Testis (tissue), 3 donors: Measurements from ENCODE around the gene CRYBB1. TPM values are rescaled to one million over a fixed set of nuclear protein-coding genes. Genes with fewer than 3 reads are reported as not detected.
"Not testable (repeated sequence)": the region's sequence is repeated elsewhere in the genome, so short reads cannot be mapped to it uniquely, and the experiment has no call there.

Experiments used
- DNase-seq: peaks from one replicate; pipeline ENCODE4 v3.0.0-alpha.2; 2019
- H3K27ac ChIP-seq, 2 donors: fragments of 200-600 bp; sonication (generic); one replicate each; pipeline ENCODE4 v1.5.1; 2019
- H3K27me3 ChIP-seq: fragments of 200-600 bp; sonication (generic); one replicate; pipeline ENCODE4 v1.5.1; 2019
- H3K36me3 ChIP-seq: fragments of 200-600 bp; sonication (generic); one replicate; pipeline ENCODE4 v1.5.1; 2017; ENCODE audit warnings: low read depth; ENCODE audit errors: missing control alignments
- H3K4me1 ChIP-seq: fragments of 200-600 bp; sonication (generic); one replicate; pipeline ENCODE4 v1.5.1; 2019
- H3K4me3 ChIP-seq, 2 donors: fragments of 200-600 bp; sonication (generic); one replicate each; pipeline ENCODE4 v1.5.1; 2017 to 2019
- H3K9me3 ChIP-seq: fragments of 200-600 bp; sonication (generic); one replicate; pipeline ENCODE4 v1.5.1; 2017
- POLR2A ChIP-seq: fragments of 450-650 bp; IDR thresholded peaks from one replicate; pipeline ENCODE4 v1.6.1; 2017; ENCODE audit warnings: antibody characterized with exemption, mild to moderate bottlenecking, moderate library complexity
- WGBS, 2 donors: methylation state at CpG; one replicate each; pipeline ENCODE4 v1.1.5; 2018; 5-methylcytosine and 5-hydroxymethylcytosine counted together
- intact Hi-C: fragments of 100-400 bp; cut with DNase I; formaldehyde crosslinking; loops from one replicate; pipeline ENCODE4 v1.15.1; 2023; ENCODE audit warnings: low total_unique reads
- polyA plus RNA-seq: library from polyadenylated mRNA; stranded (reverse); fragments of 350-450 nt; fragmentation: Illumina TruSeq; extraction: RNeasy Lipid Tissue Mini Kit (QIAGEN cat#74804); gene quantifications from one replicate; pipeline ENCODE4 v1.2.3, GENCODE V29; 2014; ENCODE audit warnings: low read depth, low replicate concordance; ENCODE audit not compliant: insufficient read depth
- total RNA-seq, 2 donors: library from RNA; depleted of rRNA; stranded (reverse); fragments of >200 nt; gene quantifications; one replicate each; pipeline ENCODE4 v1.2.3, GENCODE V29; 2016
- TF ChIP-seq, protein P1 (sequence below), 3 experiments: fragments of 450-650 bp in 2 of 3; fragments of 200-600 bp in 1 of 3; sonication (generic) in 1 of 3; IDR thresholded peaks; one replicate each; pipeline ENCODE4 v1.5.1; 2016 to 2019; ENCODE audit warnings: antibody characterized with exemption in 3 of 3, mild to moderate bottlenecking in 2 of 3, moderate library complexity in 1 of 3

CRYBB1 gene
- total and polyA plus RNA-seq, 3 donors from 2014 or later, result 0.80 TPM; not detected in 2

DNA sequence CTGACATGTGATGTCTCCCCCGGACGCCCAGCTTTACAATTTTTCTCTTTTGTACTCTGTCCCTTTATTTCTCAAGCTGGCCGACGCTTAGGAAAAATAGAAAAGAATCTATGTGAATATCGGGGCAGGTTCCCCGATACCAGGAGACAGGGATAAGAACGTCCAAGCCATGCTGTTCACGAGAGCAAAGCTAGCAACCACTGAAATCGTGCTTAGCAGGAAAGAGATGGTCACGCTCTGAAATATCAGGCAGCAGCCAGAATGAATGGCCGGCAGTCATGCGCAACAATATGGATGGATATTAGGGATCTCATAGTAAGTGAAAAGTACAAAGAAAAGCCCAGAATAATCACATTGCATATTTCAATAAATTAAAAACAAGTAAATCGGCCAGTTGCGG is 3.5 kb downstream of the CRYBB1 start:
- Histone ChIP-seq H3K27ac (no peak overlapping the region), H3K9me3 (no peaks in the 10 kb centered on the region), H3K27me3 (no peaks in the 10 kb centered on the region), H3K4me1 (peaks cover 6% of the 10 kb centered on the region), H3K36me3 (no peaks in the 10 kb centered on the region), H3K4me3 (no peak overlapping the region)
- WGBS, 2 donors, result 63 to 81% methylated on average over 14 of the region's 14 CpGs
- TF ChIP-seq, protein P1, sequence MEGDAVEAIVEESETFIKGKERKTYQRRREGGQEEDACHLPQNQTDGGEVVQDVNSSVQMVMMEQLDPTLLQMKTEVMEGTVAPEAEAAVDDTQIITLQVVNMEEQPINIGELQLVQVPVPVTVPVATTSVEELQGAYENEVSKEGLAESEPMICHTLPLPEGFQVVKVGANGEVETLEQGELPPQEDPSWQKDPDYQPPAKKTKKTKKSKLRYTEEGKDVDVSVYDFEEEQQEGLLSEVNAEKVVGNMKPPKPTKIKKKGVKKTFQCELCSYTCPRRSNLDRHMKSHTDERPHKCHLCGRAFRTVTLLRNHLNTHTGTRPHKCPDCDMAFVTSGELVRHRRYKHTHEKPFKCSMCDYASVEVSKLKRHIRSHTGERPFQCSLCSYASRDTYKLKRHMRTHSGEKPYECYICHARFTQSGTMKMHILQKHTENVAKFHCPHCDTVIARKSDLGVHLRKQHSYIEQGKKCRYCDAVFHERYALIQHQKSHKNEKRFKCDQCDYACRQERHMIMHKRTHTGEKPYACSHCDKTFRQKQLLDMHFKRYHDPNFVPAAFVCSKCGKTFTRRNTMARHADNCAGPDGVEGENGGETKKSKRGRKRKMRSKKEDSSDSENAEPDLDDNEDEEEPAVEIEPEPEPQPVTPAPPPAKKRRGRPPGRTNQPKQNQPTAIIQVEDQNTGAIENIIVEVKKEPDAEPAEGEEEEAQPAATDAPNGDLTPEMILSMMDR (IDR thresholded peaks at IDR 0.05), result no peak
- TF ChIP-seq POLR2A, result no peak
- intact Hi-C loops, result no loop called here
- DNase-seq, result no peak

DNA sequence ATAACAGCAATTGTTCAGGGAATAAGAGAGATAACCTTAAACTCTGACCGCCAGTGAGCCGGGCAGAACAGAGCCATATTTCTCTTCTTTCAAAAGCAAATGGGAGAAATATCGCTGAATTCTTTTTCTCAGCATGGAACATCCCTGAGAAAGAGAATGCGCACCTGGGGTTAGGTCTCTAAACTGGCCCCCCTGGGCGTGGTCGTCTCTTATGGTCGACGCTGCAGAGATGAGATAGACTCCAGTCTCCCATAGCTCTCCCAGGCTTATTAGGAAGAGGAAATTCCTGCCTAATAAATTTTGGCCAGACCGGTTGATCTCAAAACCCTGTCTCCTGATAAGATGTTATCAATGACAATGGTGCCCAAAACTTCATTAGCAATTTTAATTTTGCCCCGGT is 4.1 kb downstream of the CRYBB1 start:
- H3K36me3 ChIP-seq, H3K27ac ChIP-seq, DNase-seq, H3K27me3 ChIP-seq, H3K4me3 ChIP-seq, H3K9me3 ChIP-seq, H3K4me1 ChIP-seq, intact Hi-C loops: not testable (repeated sequence)
- 39 to 58% methylated on average over 10 of the region's 10 CpGs for WGBS, 2 donors

DNA sequence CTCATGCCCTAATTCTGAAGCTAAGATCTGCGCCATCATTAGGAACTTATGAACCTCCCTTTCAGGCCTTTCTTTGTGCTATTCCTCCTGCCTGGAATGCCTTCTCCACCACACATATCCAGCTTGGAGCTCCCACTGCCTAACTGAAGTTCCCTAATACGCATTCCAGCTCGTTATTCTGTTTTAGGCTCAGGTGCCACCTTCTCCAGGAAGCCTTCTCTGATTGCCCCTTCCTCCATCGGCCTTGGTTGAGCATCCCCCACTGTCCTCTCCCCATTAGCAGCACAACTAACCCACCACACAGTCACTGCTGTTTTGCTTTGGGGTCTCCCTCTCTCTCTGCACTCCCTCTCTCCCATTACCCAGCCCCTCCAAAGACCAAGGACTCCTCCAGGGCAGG is 5.2 kb downstream of the CRYBB1 start:
- H3K9me3 ChIP-seq, result no peaks in the 10 kb centered on the region
- no peak for DNase-seq
- intact Hi-C loops, result no loop called here
- no peak overlapping the region for H3K4me3 ChIP-seq
- H3K27ac ChIP-seq, result no peak overlapping the region
- H3K27me3 ChIP-seq, result no peaks in the 10 kb centered on the region
- peaks cover 3% of the 10 kb centered on the region for H3K4me1 ChIP-seq
- 84 to 90% methylated on average over 4 of the region's 4 CpGs for WGBS, 2 donors
- no peaks in the 10 kb centered on the region for H3K36me3 ChIP-seq
- TF ChIP-seq POLR2A, result no peak
- TF ChIP-seq, protein P1 (IDR thresholded peaks at IDR 0.05), result no peak

DNA sequence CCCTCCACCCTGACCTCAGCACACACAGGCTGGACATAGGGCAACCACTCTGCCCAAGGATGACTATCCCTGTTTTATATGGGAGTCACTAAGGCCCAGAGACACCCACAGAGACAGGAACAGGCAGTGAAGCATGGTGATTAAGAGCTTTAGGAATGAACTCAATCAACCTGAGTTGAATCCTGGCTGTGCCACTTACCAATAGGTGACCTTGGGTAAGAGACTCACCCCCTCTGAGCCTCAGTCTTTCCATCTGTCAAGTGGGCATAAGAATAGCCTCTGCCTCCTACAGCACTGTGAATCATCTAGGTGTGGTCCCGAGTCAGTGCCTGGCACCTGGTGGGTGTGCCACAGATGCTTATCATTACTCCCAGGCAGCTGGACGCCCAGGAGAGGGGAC is 6.8 kb downstream of the CRYBB1 start:
- no peak for TF ChIP-seq POLR2A
- TF ChIP-seq, protein P1 (IDR thresholded peaks at IDR 0.05), result no peak
- Histone ChIP-seq H3K9me3 (no peaks in the 10 kb centered on the region), H3K36me3 (no peaks in the 10 kb centered on the region), H3K27ac (no peak overlapping the region), H3K4me1 (no peaks in the 10 kb centered on the region), H3K27me3 (no peaks in the 10 kb centered on the region), H3K4me3 (no peak overlapping the region)
- no peak for DNase-seq
- intact Hi-C loops, result no loop called here
- 86 to 100% methylated on average over 2 of the region's 2 CpGs for WGBS, 2 donors

DNA sequence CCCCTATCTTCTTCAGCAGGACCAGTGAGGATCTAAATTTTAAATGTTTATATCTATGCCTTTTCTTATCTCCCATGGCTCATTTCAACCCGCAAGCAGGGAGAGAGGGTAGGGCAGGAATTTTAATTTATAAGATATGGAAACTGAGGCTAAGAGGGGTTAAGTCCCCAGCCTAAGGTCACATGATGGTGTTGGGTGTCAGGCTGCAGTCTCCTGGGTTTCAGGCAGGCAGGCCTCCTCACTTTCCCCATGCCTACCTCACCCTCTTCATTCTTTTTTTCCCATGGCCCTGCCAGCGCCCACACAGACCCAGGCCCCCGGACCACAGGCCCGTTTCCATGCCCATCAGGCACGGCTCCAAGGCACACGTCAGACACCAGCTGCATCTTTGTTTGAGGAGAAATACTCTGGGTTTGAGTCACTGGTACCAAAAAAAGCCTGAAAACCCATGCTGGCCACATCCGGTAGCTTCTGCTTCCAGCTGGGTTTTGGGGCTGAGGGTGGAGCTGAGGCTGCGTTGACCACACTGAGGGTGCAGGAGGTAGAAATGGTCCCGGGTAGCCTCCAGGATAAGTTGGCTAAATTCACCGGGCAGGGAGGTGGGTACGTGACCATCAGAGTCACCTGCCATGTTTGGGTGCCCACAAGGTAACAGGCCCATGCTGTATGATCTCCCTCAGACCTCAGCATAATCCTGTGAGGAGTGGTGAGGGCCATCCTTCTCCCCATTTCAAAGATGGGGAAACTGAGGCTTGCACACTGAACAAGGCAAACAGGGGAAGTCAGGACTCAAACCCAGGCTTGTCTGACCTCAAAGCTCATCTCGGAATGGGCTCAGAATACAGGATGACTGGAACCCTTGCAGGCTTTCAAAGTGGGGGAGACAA is 7.5 kb downstream of the CRYBB1 start:
- WGBS, 2 donors, result 74 to 80% methylated on average over 10 to 12 of the region's 12 CpGs
- no peak for DNase-seq

More for the DNA sequence above, 7.5 kb downstream of the CRYBB1 start:
- H3K9me3 ChIP-seq, result no peaks in the 10 kb centered on the region
- no peaks in the 10 kb centered on the region for H3K4me1 ChIP-seq
- H3K27me3 ChIP-seq, result no peaks in the 10 kb centered on the region
- H3K4me3 ChIP-seq, result no peak overlapping the region
- no peaks in the 10 kb centered on the region for H3K36me3 ChIP-seq
- intact Hi-C loops, result no loop called here
- TF ChIP-seq, protein P1 (IDR thresholded peaks at IDR 0.05), result no peak
- TF ChIP-seq POLR2A, result no peak
- no peak overlapping the region for H3K27ac ChIP-seq
